Sigmoid colon (tissue), 4 donors: ENCODE measurements around the gene ARPP21.

Source experiments
- POLR2A ChIP-seq, 2 donors: fragments of 450-650 bp; IDR thresholded peaks; one replicate each; pipeline ENCODE4 v1.6.1; 2016; ENCODE audit warnings: antibody characterized with exemption in 2 of 2, mild to moderate bottlenecking in 2 of 2, moderate library complexity in 2 of 2
- POLR2AphosphoS5 ChIP-seq, 4 donors: sonication (generic); formaldehyde crosslinking; IDR thresholded peaks; one replicate each; pipeline ENCODE4 v1.6.1; 2017; ENCODE audit warnings: antibody characterized with exemption in 4 of 4
- TF ChIP-seq, protein P1 (sequence below), 4 experiments: fragments of 450-650 bp in 3 of 4; fragments of 200-600 bp in 1 of 4; IDR thresholded peaks; one replicate each; pipeline ENCODE4 v1.5.1; 2016 to 2019; ENCODE audit warnings: antibody characterized with exemption in 4 of 4, mild to moderate bottlenecking in 3 of 4, moderate library complexity in 2 of 4

DNA sequence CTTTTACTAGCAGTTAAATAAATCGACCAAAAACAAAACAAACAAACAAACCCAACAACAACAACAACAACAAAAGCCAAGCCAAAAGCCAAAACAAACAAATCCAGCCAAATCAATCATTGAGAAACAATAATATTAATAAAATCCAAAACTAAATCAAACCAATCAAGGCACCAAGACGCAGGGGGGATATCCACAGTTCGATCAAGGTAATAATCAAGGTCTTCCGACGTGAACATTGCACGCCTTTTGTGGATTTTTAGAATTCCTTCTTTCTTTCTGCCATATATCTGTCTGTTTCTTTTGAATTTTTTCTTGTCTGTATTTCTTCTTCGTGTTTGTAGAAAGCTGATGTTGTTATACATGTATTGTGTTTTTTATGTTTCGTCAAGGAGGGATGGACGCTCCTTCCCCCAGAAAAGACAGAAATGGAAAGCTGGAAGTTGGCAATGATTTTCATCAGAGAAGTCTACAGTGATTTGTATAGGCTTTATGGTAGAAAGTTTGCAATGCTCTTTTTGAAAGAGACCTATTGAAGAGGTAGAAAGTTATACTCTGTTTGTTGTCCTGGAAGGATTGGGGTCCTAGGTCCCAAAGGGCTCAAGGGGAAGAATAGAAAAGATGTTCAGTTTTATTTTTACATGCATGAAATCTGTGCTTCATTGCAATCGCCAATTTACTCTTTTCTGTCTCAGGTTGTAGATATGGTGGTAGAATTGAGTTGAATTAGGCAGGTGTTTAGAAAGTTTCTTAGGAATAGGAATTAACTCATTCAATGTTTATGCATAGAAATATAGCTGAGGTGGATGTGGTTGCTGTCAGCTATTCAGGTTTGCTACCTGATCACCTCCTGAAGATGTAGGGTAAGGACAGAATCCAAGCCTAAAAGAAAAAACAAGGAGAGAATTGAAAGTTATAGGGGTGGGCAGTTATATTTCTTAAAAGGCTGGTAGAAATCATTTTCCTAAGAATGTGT, 1.2 kb downstream of the ARPP21 start:
- no peak for TF ChIP-seq POLR2AphosphoS5 (IDR thresholded peaks at IDR 0.05)
- TF ChIP-seq, protein P1, sequence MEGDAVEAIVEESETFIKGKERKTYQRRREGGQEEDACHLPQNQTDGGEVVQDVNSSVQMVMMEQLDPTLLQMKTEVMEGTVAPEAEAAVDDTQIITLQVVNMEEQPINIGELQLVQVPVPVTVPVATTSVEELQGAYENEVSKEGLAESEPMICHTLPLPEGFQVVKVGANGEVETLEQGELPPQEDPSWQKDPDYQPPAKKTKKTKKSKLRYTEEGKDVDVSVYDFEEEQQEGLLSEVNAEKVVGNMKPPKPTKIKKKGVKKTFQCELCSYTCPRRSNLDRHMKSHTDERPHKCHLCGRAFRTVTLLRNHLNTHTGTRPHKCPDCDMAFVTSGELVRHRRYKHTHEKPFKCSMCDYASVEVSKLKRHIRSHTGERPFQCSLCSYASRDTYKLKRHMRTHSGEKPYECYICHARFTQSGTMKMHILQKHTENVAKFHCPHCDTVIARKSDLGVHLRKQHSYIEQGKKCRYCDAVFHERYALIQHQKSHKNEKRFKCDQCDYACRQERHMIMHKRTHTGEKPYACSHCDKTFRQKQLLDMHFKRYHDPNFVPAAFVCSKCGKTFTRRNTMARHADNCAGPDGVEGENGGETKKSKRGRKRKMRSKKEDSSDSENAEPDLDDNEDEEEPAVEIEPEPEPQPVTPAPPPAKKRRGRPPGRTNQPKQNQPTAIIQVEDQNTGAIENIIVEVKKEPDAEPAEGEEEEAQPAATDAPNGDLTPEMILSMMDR (IDR thresholded peaks at IDR 0.05): no peak
- no peak for TF ChIP-seq POLR2A (IDR thresholded peaks at IDR 0.05)
